Peyer's patch (tissue), 4 donors: ENCODE data around the gene ACOT9. TPM values are rescaled to one million over a fixed set of nuclear protein-coding genes. Genes with fewer than 3 reads are reported as not detected.

Source experiments
- DNase-seq, 3 donors: peaks; one replicate each; pipeline ENCODE4 v3.0.0-alpha.2; 2017 to 2019
- H3K27ac ChIP-seq, 4 donors: fragments of 200-600 bp; sonication (generic); one replicate each; pipeline ENCODE4 v1.5.1; 2016 to 2019
- H3K27me3 ChIP-seq, 2 donors: fragments of 200-600 bp; sonication (generic); one replicate each; pipeline ENCODE4 v1.5.1; 2019
- H3K36me3 ChIP-seq, 3 donors: fragments of 200-600 bp; sonication (generic); one replicate each; pipeline ENCODE4 v1.5.1; 2016 to 2019
- H3K4me1 ChIP-seq, 4 donors: fragments of 200-600 bp; sonication (generic); one replicate each; pipeline ENCODE4 v1.5.1; 2016 to 2019
- H3K4me3 ChIP-seq, 4 donors: fragments of 200-600 bp; sonication (generic); 1 replicate in 3 of 4; 2 replicates in 1 of 4; pipeline ENCODE4 v1.5.1; 2016 to 2019; ENCODE audit warnings: mild to moderate bottlenecking in 1 of 4
- H3K9me3 ChIP-seq, 4 donors: fragments of 200-600 bp; sonication (generic); one replicate each; pipeline ENCODE4 v1.5.1; 2016 to 2019; ENCODE audit warnings: mild to moderate bottlenecking in 1 of 4
- CTCF ChIP-seq, 6 experiments: fragments of 450-650 bp in 4 of 6; fragments of 200-600 bp in 2 of 6; sonication (generic) in 1 of 6; IDR thresholded peaks; one replicate each; pipeline ENCODE4 v1.5.1; 2017 to 2019; ENCODE audit warnings: antibody characterized with exemption in 6 of 6, mild to moderate bottlenecking in 3 of 6, moderate library complexity in 1 of 6
- POLR2A ChIP-seq, 2 donors: fragments of 450-650 bp; IDR thresholded peaks; one replicate each; pipeline ENCODE4 v1.5.1; 2017; ENCODE audit warnings: antibody characterized with exemption in 2 of 2, mild to moderate bottlenecking in 2 of 2, moderate library complexity in 2 of 2
- total RNA-seq, 4 donors: library from RNA; depleted of rRNA; stranded (reverse); fragments of >200 nt; gene quantifications; one replicate each; pipeline ENCODE4 v1.1.0, GENCODE V29; 2016

The ACOT9 gene
- total RNA-seq, 4 donors from 2014 or later = 24.7 to 29.8 (median 28.6) TPM

DNA sequence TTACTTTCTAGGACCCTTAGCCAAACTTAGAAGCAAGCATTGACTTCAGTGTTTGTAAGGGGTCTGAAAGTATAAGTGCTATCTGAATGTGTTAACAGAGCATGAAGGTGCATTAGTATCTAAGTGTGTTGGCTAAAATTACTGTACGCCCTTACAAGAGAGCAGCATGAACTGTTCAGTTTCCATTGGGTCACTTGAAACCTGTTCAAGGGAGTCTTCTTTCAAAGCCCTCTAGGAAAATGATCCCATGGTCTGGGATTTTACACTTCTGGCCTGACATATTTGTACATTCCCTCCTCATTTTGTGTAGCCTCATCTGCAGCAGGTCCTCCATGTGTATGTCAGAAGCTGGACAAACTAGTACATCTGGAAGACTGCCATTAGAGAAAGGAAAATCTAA lies 72.5 kb downstream of the ACOT9 start:
- Histone ChIP-seq H3K27ac (no peak overlapping the region), H3K9me3 (no peaks in the 10 kb centered on the region), H3K27me3 (no peaks in the 10 kb centered on the region), H3K4me1 (no peaks in the 10 kb centered on the region), H3K36me3 (no peaks in the 10 kb centered on the region), H3K4me3 (no peak overlapping the region)
- TF ChIP-seq POLR2A (IDR thresholded peaks at IDR 0.05) = no peak
- no peak for TF ChIP-seq CTCF (IDR thresholded peaks at IDR 0.05)
- no peak for DNase-seq

GRCh38 chrX:23668335-23668734 lies 74.7 kb downstream of the ACOT9 start:
- Histone ChIP-seq H3K27ac (peak overlapping the region in 1 of 4 donors; percentile 75), H3K4me1 (no peaks in the 10 kb centered on the region), H3K9me3 (no peaks in the 10 kb centered on the region), H3K36me3 (no peaks in the 10 kb centered on the region), H3K4me3 (peak overlapping the region; percentile 49 to 80 (median 66)), H3K27me3 (no peaks in the 10 kb centered on the region)
- DNase-seq = no peak
- TF ChIP-seq POLR2A (IDR thresholded peaks at IDR 0.05) (no peak), CTCF (IDR thresholded peaks at IDR 0.05) (no peak)

DNA sequence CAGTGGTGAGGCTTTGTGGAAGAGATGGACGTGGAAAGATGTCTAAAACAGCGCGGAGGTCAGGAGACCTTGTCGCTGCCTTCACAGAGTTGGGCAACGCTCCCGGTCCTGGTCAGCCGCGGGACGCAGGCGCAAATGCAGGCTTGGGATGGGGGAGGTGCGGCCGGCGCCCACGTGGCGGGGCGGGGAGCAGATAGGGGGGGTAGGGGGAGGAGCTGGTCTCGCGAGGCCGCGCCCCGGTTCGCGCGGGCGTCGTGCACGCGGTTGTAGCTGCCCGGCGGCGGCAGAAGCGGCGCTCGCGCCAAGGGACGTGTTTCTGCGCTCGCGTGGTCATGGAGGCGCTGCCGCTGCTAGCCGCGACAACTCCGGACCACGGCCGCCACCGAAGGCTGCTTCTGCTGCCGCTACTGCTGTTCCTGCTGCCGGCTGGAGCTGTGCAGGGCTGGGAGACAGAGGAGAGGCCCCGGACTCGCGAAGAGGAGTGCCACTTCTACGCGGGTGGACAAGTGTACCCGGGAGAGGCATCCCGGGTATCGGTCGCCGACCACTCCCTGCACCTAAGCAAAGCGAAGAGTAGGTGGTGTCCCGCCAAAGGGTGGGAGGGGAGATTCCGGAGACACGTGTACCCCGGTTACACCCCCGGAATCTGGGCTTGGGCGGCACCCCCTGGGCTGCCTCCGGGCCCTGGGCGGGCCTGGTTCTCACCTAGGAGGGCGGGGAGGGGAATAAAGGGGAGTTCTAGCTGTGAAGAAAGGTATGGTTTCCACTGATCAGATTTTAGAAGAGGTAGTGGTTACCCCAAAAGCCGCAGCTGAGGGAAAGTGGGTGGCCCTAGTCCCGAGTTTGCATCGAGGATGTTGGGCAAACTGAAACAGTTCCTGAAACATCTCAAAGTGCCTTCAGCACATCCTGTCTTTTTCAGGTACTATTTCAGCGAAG lies 75.6 kb downstream of the ACOT9 start, which contains the start of gene PRDX4:
Gene PRDX4 (plus strand): TSS at position 255 of the 939 bp plus-strand sequence. CDS start 78 bp downstream, at position 333.
- Histone ChIP-seq H3K27ac (peak within 1 kb of the TSS; percentile 75 to 84 (median 81)), H3K36me3 (no peaks in the 10 kb centered on the region), H3K9me3 (no peaks in the 10 kb centered on the region), H3K4me3 (peak within 1 kb of the TSS; percentile 49 to 80 (median 66)), H3K4me1 (no peaks in the 10 kb centered on the region), H3K27me3 (no peaks in the 10 kb centered on the region)
- DNase-seq = peak; percentile 77 to 92 (median 89)
- TF ChIP-seq CTCF (IDR thresholded peaks at IDR 0.05) (no peak), POLR2A (IDR thresholded peaks at IDR 0.05) (peak; percentile 37 to 39)

DNA sequence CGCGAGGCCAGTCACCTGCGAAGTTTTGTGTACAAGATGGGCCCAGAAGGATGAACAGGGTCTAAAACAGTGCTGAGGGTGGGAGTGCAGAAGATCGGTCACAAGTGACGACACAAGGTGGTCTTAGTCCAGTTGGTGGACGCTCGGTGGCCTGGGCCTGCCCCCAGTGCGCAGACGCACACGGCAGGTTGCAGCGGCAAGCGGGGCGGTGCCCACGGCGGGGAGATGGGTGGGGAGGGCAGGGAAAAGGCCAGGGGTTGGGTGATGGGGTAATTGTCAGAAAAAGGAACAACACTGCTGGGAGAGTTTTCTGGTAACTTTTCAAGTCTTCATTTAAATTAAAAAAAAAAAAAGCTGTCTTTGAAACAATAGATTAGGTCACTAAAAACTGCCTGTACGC lies 76.8 kb downstream of the ACOT9 start:
- Histone ChIP-seq H3K9me3 (no peaks in the 10 kb centered on the region), H3K27ac (no peak overlapping the region), H3K4me3 (no peak overlapping the region), H3K36me3 (no peaks in the 10 kb centered on the region), H3K27me3 (no peaks in the 10 kb centered on the region), H3K4me1 (no peaks in the 10 kb centered on the region)
- TF ChIP-seq POLR2A (IDR thresholded peaks at IDR 0.05) (no peak), CTCF (IDR thresholded peaks at IDR 0.05) (no peak)
- DNase-seq = no peak

GRCh38 chrX:23664496-23664895 lies 78.6 kb downstream of the ACOT9 start:
- no peak overlapping the region for H3K27ac ChIP-seq
- H3K4me1 ChIP-seq = no peaks in the 10 kb centered on the region
- TF ChIP-seq CTCF (IDR thresholded peaks at IDR 0.05) (no peak), POLR2A (IDR thresholded peaks at IDR 0.05) (no peak)
- no peak overlapping the region for H3K4me3 ChIP-seq
- no peaks in the 10 kb centered on the region for H3K27me3 ChIP-seq
- H3K36me3 ChIP-seq = no peaks in the 10 kb centered on the region
- no peaks in the 10 kb centered on the region for H3K9me3 ChIP-seq
- DNase-seq = no peak
